NB4 (cell line): Measurements from ENCODE around the gene SH3BP4.
A peak's percentile ranks its signal among the peaks of the same experiment; 100 is the strongest.
"Not testable (repeated sequence)": the region's sequence is repeated elsewhere in the genome, so short reads cannot be mapped to it uniquely, and the experiment has no call there.

Experiments
- DNase-seq: peaks from one replicate; pipeline ENCODE4 v3.0.0; 2010; ENCODE audit warnings: low read depth
- H3K4me3 ChIP-seq: one replicate; pipeline ENCODE4 v1.5.1; 2011; ENCODE audit warnings: mild to moderate bottlenecking, low read depth, low read length, moderate library complexity
- CTCF ChIP-seq: IDR thresholded peaks from one replicate; pipeline ENCODE4 v1.5.1; 2012; ENCODE audit warnings: low read depth, low read length
- MYC ChIP-seq: IDR thresholded peaks from 2 replicates; pipeline ENCODE4 v1.6.1; 2011; ENCODE audit warnings: low read depth, low read length
- POLR2A ChIP-seq: IDR thresholded peaks from 2 replicates; pipeline ENCODE4 v1.6.1; 2011; ENCODE audit warnings: mild to moderate bottlenecking; ENCODE audit not compliant: insufficient read length; ENCODE audit errors: extremely low read depth
- TF ChIP-seq, protein P1 (sequence below): IDR thresholded peaks from 2 replicates; pipeline ENCODE4 v1.6.1; 2011; ENCODE audit warnings: low read depth, low read length

The SH3BP4 gene

DNA sequence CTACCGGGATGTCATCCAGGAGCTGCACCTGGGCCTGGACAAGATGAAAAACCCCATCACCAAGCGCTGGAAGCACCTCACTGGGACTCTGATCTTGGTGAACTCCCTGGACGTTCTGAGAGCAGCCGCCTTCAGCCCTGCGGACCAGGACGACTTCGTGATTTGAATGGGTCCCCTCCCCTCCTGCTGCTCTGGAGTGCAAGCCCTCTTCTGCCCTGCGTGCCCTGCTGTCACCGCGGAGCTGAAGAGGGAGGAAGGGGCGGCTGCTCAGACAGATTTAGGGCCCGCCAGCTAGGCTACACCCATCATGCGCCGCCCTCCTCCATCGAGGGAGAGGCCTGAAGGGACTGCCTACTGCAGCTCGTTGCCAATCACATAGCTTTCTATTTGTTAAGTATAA is 101.8 kb downstream of the SH3BP4 start:
- no peak overlapping the region for H3K4me3 ChIP-seq
- no peak for TF ChIP-seq POLR2A
- no peak for TF ChIP-seq MYC
- no peak for TF ChIP-seq CTCF
- TF ChIP-seq, protein P1, sequence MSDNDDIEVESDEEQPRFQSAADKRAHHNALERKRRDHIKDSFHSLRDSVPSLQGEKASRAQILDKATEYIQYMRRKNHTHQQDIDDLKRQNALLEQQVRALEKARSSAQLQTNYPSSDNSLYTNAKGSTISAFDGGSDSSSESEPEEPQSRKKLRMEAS, result no peak
- DNase-seq, result no peak

DNA sequence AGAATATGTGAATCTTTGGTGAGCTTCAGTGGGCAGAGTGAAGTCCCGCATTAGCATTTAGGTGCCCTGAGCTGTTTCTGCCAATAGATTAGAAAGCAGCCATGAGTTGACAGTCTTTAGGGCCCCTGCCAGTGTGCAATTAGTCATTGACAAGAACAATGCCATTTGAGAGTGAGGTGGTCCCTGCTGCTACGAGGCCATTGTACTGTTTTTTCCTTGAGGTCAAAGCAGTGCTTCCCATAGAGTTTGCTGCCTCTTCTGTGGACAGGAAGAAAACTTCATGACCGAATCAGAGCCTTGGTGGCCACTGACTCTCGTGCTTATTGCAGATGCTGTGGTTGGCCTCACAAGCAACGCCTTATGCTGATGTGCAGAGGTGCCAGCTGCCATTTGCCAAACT is 102.7 kb downstream of the SH3BP4 start:
- TF ChIP-seq POLR2A (no peak), CTCF (no peak), MYC (no peak)
- TF ChIP-seq, protein P1, result no peak
- H3K4me3 ChIP-seq, result no peak overlapping the region
- DNase-seq, result no peak

DNA sequence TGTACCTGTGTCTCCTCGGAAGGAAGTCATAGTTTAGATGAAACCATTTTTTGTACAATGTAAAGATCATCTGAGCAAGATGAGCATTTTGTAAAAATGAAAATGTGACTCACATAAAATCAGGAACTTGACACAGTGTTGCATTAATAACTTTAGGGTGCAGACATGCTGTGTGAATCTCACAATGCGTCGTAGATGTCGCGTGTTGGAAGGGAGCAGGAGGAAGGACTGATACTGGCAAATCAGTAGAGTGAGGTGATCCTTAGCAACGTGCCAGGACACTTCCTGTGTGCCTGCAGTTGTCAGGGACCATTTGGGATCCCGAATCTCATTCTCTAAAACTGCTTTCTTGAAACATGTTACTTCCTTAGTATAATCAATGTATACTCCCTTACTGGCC is 103.1 kb downstream of the SH3BP4 start:
- TF ChIP-seq, protein P1, result no peak
- TF ChIP-seq POLR2A, result no peak
- no peak for TF ChIP-seq CTCF
- TF ChIP-seq MYC, result no peak
- no peak for DNase-seq
- H3K4me3 ChIP-seq, result no peak overlapping the region

DNA sequence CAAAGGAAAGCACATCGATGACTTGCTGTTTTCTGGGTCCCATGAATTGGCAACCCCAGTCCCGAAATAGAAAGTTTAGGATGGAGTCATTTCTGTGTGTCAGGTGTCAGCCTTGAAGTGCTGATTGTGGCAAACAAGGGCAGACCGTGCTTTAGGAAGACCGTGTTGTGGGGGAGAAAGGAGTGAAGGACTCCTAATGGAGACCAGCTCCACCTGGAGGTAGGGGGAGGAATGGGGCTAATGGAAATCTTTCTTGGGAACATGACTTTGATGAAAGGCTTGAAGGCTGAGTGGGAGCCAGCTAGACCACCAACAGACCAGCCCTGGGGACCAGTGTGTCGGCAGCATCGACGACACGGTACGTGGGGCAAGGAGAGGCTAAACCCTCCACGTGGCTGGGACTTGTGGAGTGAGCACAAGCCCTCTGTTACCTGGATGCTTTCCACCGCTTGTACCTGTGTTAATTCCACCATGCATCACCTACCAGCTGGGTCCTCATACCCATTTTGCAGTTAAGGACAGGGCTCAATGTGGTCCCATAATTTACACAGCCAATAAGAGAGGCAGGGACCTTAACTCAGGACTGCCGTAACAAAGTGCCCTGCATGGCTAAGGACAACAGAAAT is 104.2 kb downstream of the SH3BP4 start:
- no peak overlapping the region for H3K4me3 ChIP-seq
- DNase-seq, result peak; percentile 25
- TF ChIP-seq CTCF, result peak; percentile 49
- no peak for TF ChIP-seq MYC

GRCh38 chr2:235056768-235057167 is 105.0 kb downstream of the SH3BP4 start:
- no peak for TF ChIP-seq POLR2A
- TF ChIP-seq MYC, result no peak
- TF ChIP-seq, protein P1, result no peak
- no peak for TF ChIP-seq CTCF

GRCh38 chr2:235057616-235058015 is 105.8 kb downstream of the SH3BP4 start:
- not testable (repeated sequence) for DNase-seq, H3K4me3 ChIP-seq

More at GRCh38 chr2:235056768-235057167, 105.0 kb downstream of the SH3BP4 start:
- H3K4me3 ChIP-seq, result no peak overlapping the region
- no peak for DNase-seq
